Effector memory CD4-positive, alpha-beta T cell (primary cell): ENCODE data around the gene GGT5.
"Not testable (repeated sequence)": the region's sequence is repeated elsewhere in the genome, so short reads cannot be mapped to it uniquely, and the experiment has no call there.

Experiments
- DNase-seq, 3 donors: peaks; one replicate each; pipeline ENCODE4 v3.0.0-alpha.2; 2020
- H3K27ac ChIP-seq: 2 replicates; pipeline ENCODE4 v1.7.0; 2013; ENCODE audit warnings: mild to moderate bottlenecking, low read length, moderate library complexity; ENCODE audit not compliant: insufficient read depth, poor library complexity, severe bottlenecking
- H3K27me3 ChIP-seq: replicated peaks from 2 replicates; pipeline ENCODE4 v1.7.0; 2013; ENCODE audit warnings: mild to moderate bottlenecking, low read length; ENCODE audit not compliant: insufficient read depth, control insufficient read depth, poor library complexity, severe bottlenecking
- H3K36me3 ChIP-seq: 2 replicates; pipeline ENCODE4 v1.7.0; 2013; ENCODE audit warnings: mild to moderate bottlenecking, low read length, moderate library complexity; ENCODE audit not compliant: control insufficient read depth, insufficient read depth
- H3K4me1 ChIP-seq: 2 replicates; pipeline ENCODE4 v1.7.0; 2013; ENCODE audit warnings: low read length, mild to moderate bottlenecking; ENCODE audit not compliant: control insufficient read depth, insufficient read depth, poor library complexity, severe bottlenecking
- H3K4me3 ChIP-seq: 2 replicates; pipeline ENCODE4 v1.7.0; 2013; ENCODE audit warnings: low read length, low read depth, mild to moderate bottlenecking; ENCODE audit not compliant: insufficient read depth, poor library complexity, severe bottlenecking
- H3K9me3 ChIP-seq: 2 replicates; pipeline ENCODE4 v1.7.0; 2013; ENCODE audit warnings: mild to moderate bottlenecking, low read length, moderate library complexity; ENCODE audit not compliant: control insufficient read depth
- total RNA-seq, 3 donors: gene quantifications; one replicate each; lab custom pipeline; 2026; lab: John Stamatoyannopoulos, UW

The GGT5 gene, protein sequence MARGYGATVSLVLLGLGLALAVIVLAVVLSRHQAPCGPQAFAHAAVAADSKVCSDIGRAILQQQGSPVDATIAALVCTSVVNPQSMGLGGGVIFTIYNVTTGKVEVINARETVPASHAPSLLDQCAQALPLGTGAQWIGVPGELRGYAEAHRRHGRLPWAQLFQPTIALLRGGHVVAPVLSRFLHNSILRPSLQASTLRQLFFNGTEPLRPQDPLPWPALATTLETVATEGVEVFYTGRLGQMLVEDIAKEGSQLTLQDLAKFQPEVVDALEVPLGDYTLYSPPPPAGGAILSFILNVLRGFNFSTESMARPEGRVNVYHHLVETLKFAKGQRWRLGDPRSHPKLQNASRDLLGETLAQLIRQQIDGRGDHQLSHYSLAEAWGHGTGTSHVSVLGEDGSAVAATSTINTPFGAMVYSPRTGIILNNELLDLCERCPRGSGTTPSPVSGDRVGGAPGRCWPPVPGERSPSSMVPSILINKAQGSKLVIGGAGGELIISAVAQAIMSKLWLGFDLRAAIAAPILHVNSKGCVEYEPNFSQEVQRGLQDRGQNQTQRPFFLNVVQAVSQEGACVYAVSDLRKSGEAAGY
- total RNA-seq, result 0 reads per million in 3 donors

DNA sequence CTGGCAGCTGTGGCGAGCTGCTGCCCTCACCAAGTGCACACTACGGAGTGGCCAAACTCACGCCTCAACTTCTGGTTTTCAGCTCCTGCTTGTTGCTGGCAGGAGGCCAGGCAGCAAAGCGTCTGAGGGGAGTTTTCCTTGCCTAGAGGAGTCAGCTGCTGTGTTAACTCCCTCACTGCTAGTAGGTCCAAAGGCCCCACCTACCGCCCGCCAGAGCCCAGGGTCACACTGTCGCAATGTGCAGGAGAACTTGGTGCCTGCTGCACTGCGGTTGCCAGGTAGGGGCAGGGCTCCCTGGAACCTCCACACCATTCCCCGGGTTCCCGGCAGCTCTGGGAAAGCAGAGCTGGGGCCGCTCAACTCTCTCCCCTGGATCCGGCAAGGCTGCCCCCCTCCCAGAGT, at the start of gene GGT5:
Gene GGT5, minus strand, starts transcription at position 53 of the 402 bp plus-strand sequence. CDS start 357 bp downstream, outside the sequence.
- not testable (repeated sequence) for H3K27ac ChIP-seq, H3K4me3 ChIP-seq, H3K27me3 ChIP-seq, H3K9me3 ChIP-seq, DNase-seq, H3K36me3 ChIP-seq
- peaks cover 20% of the 10 kb centered on the region for H3K4me1 ChIP-seq

DNA sequence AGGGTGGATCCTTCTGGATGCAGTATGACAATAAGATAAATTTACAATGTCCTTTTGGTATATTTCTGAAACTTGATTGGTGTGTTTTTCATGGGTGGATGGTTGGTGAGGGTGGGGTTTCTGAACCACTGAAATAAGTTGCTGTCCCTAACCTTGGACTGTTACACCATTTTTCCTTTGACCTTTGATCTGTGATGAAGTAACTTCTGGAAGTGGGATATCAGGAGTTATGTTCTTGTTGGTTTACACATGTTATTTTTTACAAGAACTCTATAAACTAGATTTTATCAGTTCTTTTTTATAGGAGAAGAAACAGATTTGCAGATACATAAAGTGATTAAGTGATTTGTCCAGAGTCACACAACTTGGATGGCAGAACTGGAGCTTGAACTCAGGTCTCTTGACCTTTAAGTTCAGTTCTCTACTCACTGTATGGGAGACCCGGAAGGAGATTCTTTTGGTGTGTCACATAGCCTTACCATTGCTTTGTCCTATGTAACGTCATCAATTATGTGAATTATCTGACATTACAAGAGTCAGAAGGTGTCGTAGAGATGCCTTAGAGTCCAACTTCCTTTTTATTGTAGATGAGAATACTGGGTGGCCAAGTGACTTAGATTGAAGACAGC, 47.4 kb upstream of the GGT5 start:
- not testable (repeated sequence) for H3K27ac ChIP-seq, H3K36me3 ChIP-seq, DNase-seq, H3K27me3 ChIP-seq, H3K9me3 ChIP-seq, H3K4me3 ChIP-seq, H3K4me1 ChIP-seq

- H3K4me1 ChIP-seq, result peaks cover 3% of the 10 kb centered on the region
- no peaks in the 10 kb centered on the region for H3K9me3 ChIP-seq
- H3K36me3 ChIP-seq, result no peaks in the 10 kb centered on the region
- H3K27me3 ChIP-seq, result no peaks in the 10 kb centered on the region
- no peak for DNase-seq
- no peak overlapping the region for H3K27ac ChIP-seq
- H3K4me3 ChIP-seq, result no peak overlapping the region
These were observed 46.8 kb upstream of the GGT5 start for GRCh38 chr22:24291515-24292201.

DNA sequence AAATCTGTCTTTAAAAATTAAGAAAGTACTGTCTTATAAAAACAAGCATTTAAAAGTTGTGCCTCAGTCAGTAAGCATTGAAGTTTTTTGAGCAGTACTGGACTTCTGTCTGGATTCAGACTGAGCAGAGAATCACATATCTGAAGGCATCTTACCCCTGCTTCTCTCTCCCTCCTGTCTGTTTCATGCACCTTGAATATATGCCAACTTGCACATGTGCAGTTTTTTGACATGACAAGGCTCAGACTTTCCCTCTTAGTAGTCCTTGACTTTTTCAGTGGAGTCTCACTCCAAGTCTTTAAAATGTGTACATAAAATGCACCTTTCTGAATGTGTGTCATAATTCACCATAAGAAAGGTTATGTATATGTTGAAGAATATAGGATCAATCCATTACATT, 45.6 kb upstream of the GGT5 start:
- Histone ChIP-seq H3K27me3 (no peaks in the 10 kb centered on the region), H3K4me3 (no peak overlapping the region), H3K27ac (no peak overlapping the region), H3K9me3 (no peaks in the 10 kb centered on the region), H3K36me3 (no peaks in the 10 kb centered on the region), H3K4me1 (peaks cover 3% of the 10 kb centered on the region)
- DNase-seq, result no peak

- Histone ChIP-seq H3K4me3 (no peak overlapping the region), H3K9me3 (no peaks in the 10 kb centered on the region), H3K27me3 (no peaks in the 10 kb centered on the region), H3K27ac (no peak overlapping the region), H3K36me3 (no peaks in the 10 kb centered on the region), H3K4me1 (peaks cover 10% of the 10 kb centered on the region)
- no peak for DNase-seq
These were observed 44.9 kb upstream of the GGT5 start for GRCh38 chr22:24289741-24290163.

DNA sequence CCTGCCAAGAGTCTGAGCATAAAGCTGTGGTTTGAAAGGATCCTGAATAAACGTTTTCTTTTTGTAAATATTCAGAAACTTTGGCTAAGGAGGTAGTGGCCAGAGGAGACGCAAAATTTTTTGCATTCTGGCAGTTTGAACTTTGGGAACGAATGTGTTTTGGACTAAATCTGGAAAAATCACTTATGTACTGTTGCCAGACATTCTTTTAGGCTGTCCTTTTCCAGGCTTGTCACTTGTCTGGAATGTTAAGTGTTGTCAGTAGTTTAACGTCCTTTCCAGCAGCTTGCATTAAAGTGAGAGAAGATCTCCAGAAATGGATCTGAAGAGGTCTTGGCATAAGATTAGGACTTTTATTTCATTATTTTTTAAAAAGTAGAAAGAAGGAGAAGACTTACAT, 44.2 kb upstream of the GGT5 start:
- Histone ChIP-seq H3K27me3 (no peaks in the 10 kb centered on the region), H3K9me3 (no peaks in the 10 kb centered on the region), H3K36me3 (no peaks in the 10 kb centered on the region), H3K4me1 (peaks cover 12% of the 10 kb centered on the region), H3K4me3 (no peak overlapping the region), H3K27ac (no peak overlapping the region)
- DNase-seq, result no peak

- not testable (repeated sequence) for H3K36me3 ChIP-seq, H3K4me3 ChIP-seq, H3K27me3 ChIP-seq, H3K9me3 ChIP-seq, H3K27ac ChIP-seq, DNase-seq
- peaks cover 12% of the 10 kb centered on the region for H3K4me1 ChIP-seq
These were observed 42.9 kb upstream of the GGT5 start for GRCh38 chr22:24287801-24288200.

DNA sequence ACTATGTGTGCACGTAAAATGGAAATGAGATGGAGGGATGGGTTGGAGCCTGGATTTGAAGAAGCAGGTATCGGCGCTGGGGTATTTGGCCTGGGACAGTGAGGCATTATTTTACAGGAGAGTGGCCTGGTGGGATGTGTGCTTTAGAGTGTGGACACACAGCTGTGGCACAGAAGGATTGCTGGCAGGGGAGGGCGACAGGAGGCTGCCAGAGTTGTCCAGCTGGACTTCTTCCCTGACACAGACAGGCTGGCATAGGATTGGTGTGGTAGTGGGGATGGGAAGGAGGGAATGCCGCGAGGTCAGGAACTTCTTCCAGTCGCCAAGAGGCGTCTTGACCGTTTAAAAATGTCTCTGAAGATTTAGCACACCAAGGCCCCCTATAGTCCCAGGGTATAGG, 42.3 kb upstream of the GGT5 start:
- not testable (repeated sequence) for H3K27me3 ChIP-seq, DNase-seq, H3K4me3 ChIP-seq, H3K36me3 ChIP-seq, H3K27ac ChIP-seq, H3K9me3 ChIP-seq
- peaks cover 12% of the 10 kb centered on the region for H3K4me1 ChIP-seq

GRCh38 chr22:24285245-24285644, 40.4 kb upstream of the GGT5 start:
- Histone ChIP-seq H3K9me3 (no peaks in the 10 kb centered on the region), H3K4me3 (no peak overlapping the region), H3K4me1 (peaks cover 12% of the 10 kb centered on the region), H3K27me3 (no peaks in the 10 kb centered on the region), H3K36me3 (no peaks in the 10 kb centered on the region), H3K27ac (no peak overlapping the region)
- no peak for DNase-seq
